ENCODE measurements around the gene WDFY1. TPM values are rescaled to one million over a fixed set of nuclear protein-coding genes. Genes with fewer than 3 reads are reported as not detected.

The WDFY1 gene
- total and polyA plus RNA-seq, 2 experiments from 2014 or later: 54.5 to 127 TPM

DNA sequence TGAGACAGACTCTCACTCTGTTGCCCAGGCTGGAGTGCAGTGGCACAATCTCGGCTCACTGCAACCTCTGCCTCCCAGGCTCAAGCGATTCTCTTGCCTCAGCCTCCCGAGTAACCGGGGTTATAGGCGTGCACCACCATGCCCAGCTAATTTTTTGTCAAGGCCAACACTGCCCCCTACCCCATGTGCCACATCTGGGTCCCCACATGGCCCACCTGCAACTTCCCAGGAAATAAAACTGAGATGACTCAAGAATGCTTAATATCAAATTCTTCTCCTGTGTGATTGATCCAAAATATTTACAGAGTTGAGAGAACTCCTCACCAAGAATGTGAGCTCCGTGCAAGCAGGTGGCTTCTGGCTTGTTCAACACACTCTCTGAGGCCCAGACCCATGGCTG is 116.8 kb downstream of the WDFY1 start (continued):
- TF ChIP-seq, protein P1, sequence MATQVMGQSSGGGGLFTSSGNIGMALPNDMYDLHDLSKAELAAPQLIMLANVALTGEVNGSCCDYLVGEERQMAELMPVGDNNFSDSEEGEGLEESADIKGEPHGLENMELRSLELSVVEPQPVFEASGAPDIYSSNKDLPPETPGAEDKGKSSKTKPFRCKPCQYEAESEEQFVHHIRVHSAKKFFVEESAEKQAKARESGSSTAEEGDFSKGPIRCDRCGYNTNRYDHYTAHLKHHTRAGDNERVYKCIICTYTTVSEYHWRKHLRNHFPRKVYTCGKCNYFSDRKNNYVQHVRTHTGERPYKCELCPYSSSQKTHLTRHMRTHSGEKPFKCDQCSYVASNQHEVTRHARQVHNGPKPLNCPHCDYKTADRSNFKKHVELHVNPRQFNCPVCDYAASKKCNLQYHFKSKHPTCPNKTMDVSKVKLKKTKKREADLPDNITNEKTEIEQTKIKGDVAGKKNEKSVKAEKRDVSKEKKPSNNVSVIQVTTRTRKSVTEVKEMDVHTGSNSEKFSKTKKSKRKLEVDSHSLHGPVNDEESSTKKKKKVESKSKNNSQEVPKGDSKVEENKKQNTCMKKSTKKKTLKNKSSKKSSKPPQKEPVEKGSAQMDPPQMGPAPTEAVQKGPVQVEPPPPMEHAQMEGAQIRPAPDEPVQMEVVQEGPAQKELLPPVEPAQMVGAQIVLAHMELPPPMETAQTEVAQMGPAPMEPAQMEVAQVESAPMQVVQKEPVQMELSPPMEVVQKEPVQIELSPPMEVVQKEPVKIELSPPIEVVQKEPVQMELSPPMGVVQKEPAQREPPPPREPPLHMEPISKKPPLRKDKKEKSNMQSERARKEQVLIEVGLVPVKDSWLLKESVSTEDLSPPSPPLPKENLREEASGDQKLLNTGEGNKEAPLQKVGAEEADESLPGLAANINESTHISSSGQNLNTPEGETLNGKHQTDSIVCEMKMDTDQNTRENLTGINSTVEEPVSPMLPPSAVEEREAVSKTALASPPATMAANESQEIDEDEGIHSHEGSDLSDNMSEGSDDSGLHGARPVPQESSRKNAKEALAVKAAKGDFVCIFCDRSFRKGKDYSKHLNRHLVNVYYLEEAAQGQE (IDR thresholded peaks at IDR 0.05; ENCODE audit: unreplicated experiment): no peak

DNA sequence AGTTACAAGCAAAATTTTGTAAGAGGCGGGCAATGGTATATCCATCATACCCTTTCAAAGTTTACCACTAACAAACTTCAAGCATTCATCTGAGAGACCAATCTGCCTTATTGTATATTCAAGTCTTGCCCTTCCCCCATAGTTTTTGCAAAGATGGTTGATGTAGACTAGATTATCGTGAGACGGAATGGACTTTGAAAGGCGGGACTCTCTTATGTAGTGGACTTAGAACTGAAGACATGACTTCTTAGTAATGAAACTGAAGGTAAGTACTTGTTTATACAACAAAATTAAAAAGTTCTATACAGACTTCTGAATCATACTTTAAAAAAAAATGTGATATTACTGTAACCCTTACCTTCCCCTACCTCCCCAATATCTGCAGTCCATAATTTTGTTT is 118.1 kb downstream of the WDFY1 start:
- H3K27me3 ChIP-seq (ENCODE audit: insufficient read depth): no peaks in the 10 kb centered on the region
- H3K36me3 Mint-ChIP-seq (ENCODE audit: low read depth): no peaks in the 10 kb centered on the region
- H3K4me3 ChIP-seq: no peak overlapping the region

More for the DNA sequence above, 118.1 kb downstream of the WDFY1 start:
- ATAC-seq (no peak), DNase-seq (ENCODE audit: low spot score) (no peak)
- TF ChIP-seq, protein P2, sequence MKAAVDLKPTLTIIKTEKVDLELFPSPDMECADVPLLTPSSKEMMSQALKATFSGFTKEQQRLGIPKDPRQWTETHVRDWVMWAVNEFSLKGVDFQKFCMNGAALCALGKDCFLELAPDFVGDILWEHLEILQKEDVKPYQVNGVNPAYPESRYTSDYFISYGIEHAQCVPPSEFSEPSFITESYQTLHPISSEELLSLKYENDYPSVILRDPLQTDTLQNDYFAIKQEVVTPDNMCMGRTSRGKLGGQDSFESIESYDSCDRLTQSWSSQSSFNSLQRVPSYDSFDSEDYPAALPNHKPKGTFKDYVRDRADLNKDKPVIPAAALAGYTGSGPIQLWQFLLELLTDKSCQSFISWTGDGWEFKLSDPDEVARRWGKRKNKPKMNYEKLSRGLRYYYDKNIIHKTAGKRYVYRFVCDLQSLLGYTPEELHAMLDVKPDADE (IDR thresholded peaks at IDR 0.05): no peak
- TF ChIP-seq ZNF331 (CRISPR knock-in tag; IDR thresholded peaks at IDR 0.05; ENCODE audit: low read depth): no peak
- TF ChIP-seq NANOG (IDR thresholded peaks at IDR 0.05; ENCODE audit: borderline replicate concordance): no peak
- TF ChIP-seq JUNB (IDR thresholded peaks at IDR 0.05; ENCODE audit: unreplicated experiment): no peak
- Histone ChIP-seq H2AFZ (no peak overlapping the region), H3K27ac (ENCODE audit: low read depth) (no peak overlapping the region), H3K9me2 (ENCODE audit: insufficient read depth) (no peaks in the 10 kb centered on the region), H3K36me3 (ENCODE audit: insufficient read depth) (no peaks in the 10 kb centered on the region), H3K4me2 (no peak overlapping the region), H3K79me2 (replicated peaks; ENCODE audit: insufficient read depth) (peaks cover 61% of the 10 kb centered on the region), H4K20me1 (replicated peaks; ENCODE audit: insufficient read depth) (0 out of 2 replicates have a peak, but pooled peaks cover 4% of the 10 kb centered on the region), H3K4me1 (ENCODE audit: insufficient read depth) (no peaks in the 10 kb centered on the region), H3F3A (replicated peaks; ENCODE audit: low read depth) (no peaks in the 10 kb centered on the region)
- H3K4me3 Mint-ChIP-seq: no peak overlapping the region
- no peaks in the 10 kb centered on the region for H3K9me3 Mint-ChIP-seq
- no peak overlapping the region for H3K27ac Mint-ChIP-seq
- peaks cover 2% of the 10 kb centered on the region for H3K4me1 Mint-ChIP-seq
- H3K27me3 Mint-ChIP-seq (ENCODE audit: insufficient read depth, low read depth, poor library complexity): peaks cover 2% of the 10 kb centered on the region

Other genes with a start within 250 kb of the WDFY1 start
- gene AP1S3, start 107.8 kb downstream of the WDFY1 start, total RNA-seq (2014; rRNA removed; shearing (Covaris generic)): 25.5 and 26.2 TPM in 2 replicates
- gene AP1S3, start 107.8 kb downstream of the WDFY1 start, polyA plus RNA-seq (2016; fragmentation: Nextera tagmentation; extraction: Ambion mirVana): 7.3 and 8.8 TPM in 2 replicates
- gene MRPL44, start 12.1 kb upstream of the WDFY1 start, total RNA-seq (2014; rRNA removed; shearing (Covaris generic)): 55.8 and 68.2 TPM in 2 replicates
- gene MRPL44, start 12.1 kb upstream of the WDFY1 start, polyA plus RNA-seq (2016; fragmentation: Nextera tagmentation; extraction: Ambion mirVana): 38.4 and 40.4 TPM in 2 replicates
- gene SERPINE2, start 94.0 kb upstream of the WDFY1 start, total RNA-seq (2014; rRNA removed; shearing (Covaris generic)): 38.6 and 43.7 TPM in 2 replicates
- gene SERPINE2, start 94.0 kb upstream of the WDFY1 start, polyA plus RNA-seq (2016; fragmentation: Nextera tagmentation; extraction: Ambion mirVana): 44.2 and 46.2 TPM in 2 replicates

All from GM23338 (cell line).